Effector CD4-positive, alpha-beta T cell (primary cell): ENCODE measurements around the gene AAMP.
"Not testable (repeated sequence)": the region's sequence is repeated elsewhere in the genome, so short reads cannot be mapped to it uniquely, and the experiment has no call there.

Source experiments
- DNase-seq: peaks from one replicate; pipeline ENCODE4 v3.0.0-alpha.2; 2020
- total RNA-seq: gene quantifications from one replicate; lab custom pipeline; 2026; lab: John Stamatoyannopoulos, UW

The AAMP gene, protein sequence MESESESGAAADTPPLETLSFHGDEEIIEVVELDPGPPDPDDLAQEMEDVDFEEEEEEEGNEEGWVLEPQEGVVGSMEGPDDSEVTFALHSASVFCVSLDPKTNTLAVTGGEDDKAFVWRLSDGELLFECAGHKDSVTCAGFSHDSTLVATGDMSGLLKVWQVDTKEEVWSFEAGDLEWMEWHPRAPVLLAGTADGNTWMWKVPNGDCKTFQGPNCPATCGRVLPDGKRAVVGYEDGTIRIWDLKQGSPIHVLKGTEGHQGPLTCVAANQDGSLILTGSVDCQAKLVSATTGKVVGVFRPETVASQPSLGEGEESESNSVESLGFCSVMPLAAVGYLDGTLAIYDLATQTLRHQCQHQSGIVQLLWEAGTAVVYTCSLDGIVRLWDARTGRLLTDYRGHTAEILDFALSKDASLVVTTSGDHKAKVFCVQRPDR
- 52.0 reads per million, percentile 69 among the genes with 10 or more reads in this experiment for total RNA-seq

DNA sequence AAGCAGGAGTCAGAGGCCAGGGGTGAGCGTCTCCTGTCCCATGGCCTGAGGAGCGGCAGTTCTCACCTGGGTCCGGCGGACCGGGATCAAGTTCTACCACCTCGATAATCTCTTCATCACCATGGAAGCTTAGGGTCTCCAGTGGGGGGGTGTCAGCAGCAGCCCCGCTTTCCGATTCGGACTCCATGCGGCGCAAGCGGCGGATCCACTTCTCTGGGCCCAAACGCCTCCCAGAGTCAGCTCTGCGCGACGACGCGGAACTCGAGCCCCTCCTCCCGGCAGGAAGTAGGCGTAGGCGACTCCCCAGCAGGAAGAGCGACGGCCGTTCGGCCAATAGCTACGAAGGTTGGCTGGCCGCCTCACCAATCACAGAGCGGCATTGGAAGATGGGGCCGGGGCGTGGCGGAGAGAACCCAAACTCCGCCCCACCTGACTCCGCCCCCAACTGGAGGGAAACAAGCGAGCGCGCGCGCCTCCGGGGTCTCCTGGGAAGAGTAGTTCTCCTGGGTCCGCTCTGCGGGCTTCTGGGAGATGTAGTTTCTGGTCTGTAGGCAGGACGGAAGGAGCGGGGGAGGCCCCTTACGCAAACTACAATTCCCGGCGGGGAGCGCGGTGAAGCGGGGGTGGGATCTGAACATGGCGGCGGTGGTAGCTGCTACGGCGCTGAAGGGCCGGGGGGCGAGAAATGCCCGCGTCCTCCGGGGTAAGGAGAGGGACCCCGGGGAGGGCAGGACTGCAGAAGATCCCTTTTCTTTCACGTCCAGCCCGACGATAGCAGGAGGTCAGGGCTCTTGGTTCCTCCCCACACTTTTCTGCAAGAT, at the start of gene AAMP, which contains the start of gene PNKD:
Gene AAMP, minus strand, starts transcription at position 238 of the 821 bp plus-strand sequence. Its CDS starts 51 bp downstream, at position 187.
Gene PNKD, plus strand, starts transcription at position 620 of the 821 bp plus-strand sequence. Its CDS starts 17 bp downstream, at position 637.
- DNase-seq = peak; percentile 100

DNA sequence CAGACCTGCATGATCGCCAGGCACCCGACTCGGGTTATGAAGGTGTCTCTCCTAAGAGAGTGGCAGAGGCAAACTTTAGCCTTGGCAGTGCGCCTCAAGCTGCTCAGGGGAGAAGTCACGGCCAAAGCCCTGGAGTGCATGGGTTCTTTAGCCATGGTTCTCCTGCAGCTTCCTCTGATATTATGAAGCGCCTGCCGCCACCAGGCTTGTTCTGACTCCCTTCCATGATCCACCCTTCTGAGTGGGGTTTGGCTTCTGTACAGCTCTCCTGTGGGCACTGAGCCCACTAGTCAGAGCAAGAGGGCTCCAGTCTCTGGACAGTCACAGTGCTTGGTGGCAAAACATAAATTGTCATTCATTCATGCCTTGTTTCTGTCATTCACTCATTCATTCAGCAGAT, 48.3 kb upstream of the AAMP start:
- DNase-seq = no peak

DNA sequence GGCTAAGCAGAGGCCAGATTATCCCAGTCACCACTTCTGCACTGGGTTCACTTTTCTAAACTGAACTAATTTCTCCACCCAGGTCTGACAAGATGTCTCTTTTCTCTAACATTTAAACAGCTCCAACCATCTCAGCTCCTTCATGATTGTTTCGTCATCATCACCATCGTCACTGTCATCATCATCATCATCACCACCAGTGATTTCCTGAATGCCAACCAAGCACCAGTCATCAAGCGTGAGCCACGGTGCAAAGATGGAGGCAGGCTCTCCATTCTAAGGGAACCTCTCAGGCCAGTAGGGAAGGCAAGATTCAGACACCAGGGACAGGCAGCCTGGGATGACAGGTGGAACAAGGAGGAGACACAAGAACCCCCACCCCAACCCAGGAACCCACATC, 47.9 kb upstream of the AAMP start:
- no peak for DNase-seq

DNA sequence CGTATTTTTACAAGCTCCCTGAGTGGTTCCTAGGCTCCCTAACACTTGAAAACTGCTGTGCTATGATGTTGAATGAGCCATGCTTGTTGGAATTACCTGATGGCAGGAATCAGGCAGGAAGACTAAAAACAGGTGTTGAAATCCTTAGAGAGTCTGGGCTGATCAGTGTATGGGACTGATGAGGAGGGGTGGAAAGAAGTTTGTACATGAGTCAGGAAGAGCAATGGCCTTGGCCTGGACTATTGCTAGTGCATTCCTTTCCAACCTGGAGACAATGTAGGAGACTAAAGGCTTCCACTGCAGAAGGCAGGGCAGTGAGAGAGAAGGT, 47.3 kb upstream of the AAMP start:
- no peak for DNase-seq

DNA sequence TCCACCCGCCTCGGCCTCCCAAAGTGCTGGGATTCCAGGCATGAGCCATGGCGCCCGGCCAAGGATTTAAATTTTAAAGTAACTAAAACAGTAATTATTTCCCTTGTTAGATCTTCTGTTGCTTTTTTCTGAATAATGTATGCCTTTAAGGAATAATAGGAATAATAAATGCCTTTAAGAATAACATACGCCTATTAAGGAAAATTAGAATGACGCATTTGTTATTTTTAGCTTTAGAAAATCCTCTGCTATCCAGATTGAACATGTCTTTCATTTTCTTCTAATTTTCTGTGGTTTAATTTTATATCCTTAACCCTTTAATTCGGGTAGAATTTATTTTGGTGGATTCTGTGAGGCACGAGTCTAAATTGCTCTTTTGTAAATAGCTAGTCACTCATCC, 45.5 kb upstream of the AAMP start:
- no peak for DNase-seq

DNA sequence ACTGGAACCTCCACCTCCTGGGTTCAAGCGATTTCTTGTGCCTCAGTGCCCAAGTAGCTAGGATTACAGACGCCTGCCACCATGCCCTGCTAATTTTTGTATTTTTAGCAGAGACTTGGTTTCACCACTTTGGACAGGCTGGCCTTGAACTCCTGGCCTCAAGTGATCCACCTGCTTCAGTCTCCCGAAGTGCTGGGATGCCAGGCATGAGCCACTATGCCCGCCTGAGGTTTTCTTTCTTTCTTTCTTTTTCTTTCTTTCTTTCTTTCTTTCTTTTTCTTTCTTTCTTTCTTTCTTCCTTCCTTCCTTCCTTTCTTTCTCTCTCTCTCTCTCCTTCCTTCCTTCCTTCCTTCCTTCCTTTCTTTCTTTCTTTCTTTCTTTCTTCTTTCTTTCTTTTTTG, 44.8 kb upstream of the AAMP start:
- not testable (repeated sequence) for DNase-seq

DNA sequence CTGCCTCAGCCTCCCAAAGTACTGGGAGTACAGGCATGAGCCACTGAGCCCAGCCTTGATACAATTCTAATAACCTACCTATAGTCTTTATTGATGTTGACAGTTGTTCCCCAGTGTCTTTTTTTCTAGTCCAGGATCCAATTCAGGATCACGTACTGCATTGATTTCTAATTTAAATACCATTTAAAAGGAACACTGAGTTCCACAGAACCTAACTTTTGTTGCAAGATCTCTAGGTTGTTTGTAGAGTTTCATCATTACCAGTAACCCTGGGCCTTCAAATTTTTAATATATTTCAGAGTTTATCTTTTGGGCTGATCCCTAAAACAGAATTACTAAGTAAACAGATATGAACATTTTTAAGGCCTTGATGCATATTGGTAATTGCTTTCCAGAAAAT, 43.4 kb upstream of the AAMP start:
- no peak for DNase-seq

DNA sequence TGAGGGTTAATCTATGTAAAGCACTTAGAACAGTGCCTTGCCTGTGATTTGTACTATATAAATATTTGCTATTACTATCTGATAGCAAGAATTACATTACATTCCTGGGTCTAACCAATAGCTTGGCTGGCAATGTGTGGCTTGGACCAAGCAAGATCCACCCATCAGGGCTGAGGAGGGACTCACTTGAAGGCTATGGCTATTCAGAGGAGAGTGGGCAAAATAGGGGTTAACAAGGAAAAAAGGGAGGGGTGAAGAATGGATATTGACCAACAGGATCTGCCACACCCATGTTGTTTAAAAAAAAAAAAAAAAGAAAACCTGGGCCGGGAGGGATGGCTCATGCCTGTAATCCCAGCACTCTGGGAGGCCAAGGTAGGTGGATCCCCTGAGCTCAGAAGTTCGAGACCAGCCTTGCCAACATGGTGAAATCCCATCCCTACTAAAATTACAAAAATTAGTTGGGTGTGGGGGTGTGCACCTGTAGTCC, 42.4 kb upstream of the AAMP start:
- no peak for DNase-seq

DNA sequence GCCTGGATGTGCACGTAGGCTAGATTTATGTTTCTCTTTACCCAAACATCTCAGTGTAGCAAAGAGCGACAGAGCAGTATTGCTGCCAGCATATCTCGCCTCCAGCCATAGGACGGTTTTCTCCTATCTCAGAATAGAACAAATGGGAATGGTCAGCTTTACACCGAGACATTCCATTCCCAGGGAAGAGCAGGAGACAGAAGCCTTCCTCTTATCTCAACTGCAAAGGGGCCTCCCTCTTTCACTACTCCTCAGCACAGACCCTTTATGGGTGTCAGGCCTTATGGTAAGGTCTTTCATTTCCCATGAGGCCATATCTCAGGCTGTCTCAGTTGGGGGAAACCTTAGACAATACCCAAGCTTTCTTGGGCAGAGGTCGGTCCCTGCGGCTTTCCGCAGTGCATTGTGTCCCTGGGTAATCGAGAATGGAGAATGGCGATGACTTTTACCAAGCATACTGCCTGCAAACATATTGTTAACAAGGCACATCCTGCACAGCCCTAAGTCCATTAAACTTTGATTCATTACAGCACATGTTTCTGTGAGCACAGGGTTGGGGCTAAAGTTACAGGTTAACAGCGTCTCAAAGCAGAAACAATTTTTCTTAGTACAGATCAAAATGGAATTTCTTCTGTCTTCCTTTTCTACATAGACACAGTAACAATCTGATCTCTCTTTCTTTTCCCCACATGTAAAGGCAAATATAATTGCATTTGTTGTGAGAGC, 41.8 kb upstream of the AAMP start:
- not testable (repeated sequence) for DNase-seq

DNA sequence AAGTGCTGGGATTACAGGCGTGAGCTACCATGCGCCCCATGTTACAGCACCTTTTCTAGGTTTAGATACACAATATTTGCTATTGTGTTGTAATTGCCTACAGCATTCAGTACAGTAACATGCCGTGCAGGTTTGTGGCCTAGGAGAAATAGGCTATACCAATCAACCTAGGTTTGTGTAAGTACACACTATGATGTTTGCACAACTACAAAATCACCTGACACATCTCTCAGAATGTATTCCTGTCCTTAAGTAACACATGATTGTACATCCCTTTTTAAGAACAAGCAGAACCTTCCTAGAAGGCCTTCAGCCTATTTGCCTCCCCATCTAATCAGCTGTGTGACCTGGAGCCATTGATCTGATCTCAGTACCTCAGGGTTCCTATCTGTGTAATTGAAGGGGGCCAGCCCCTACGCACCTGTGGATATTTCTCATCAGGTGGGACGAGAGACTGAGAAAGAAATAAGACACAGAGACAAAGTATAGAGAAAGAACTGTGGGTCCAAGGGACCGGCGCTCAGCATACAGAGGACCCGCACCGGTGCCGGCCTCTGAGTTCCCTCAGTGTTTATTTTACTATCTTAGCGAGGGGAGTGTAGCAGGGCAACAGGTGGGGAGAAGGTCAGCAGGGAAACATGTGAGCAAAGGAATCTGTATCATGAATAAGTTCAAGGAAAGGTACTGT, 41.1 kb upstream of the AAMP start:
- no peak for DNase-seq

DNA sequence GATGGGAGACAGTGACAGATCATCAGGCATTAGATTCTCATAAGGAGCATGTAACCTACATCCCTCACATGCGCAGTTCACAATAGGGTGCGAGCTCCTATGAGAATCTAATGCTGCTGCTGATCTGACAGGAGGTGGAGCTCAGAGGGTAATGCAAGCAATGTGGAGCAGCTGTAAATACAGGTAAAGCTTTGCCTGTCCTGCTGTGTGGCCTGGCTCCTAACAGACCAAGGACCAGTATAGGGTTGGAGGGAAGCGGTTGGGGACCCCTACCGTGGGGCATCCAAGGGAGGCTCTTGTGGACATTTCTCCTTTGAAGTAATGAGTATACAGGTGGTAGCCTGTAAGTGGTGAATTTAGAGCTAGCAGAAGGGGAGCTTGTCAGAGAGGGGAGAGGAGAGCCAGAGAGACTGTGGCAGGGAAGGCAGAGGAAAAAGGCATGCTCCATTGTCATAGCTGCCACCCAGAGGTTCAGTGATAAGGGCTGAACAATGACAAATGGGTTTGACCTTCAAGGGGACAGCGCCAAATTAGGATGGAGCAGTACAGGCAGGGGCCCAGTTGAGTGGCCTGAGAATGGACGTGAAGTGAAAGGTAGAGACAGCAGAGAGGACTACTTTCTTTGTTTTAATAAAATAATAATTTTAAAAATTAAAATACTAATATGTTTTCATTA, 37.6 kb upstream of the AAMP start:
- no peak for DNase-seq

DNA sequence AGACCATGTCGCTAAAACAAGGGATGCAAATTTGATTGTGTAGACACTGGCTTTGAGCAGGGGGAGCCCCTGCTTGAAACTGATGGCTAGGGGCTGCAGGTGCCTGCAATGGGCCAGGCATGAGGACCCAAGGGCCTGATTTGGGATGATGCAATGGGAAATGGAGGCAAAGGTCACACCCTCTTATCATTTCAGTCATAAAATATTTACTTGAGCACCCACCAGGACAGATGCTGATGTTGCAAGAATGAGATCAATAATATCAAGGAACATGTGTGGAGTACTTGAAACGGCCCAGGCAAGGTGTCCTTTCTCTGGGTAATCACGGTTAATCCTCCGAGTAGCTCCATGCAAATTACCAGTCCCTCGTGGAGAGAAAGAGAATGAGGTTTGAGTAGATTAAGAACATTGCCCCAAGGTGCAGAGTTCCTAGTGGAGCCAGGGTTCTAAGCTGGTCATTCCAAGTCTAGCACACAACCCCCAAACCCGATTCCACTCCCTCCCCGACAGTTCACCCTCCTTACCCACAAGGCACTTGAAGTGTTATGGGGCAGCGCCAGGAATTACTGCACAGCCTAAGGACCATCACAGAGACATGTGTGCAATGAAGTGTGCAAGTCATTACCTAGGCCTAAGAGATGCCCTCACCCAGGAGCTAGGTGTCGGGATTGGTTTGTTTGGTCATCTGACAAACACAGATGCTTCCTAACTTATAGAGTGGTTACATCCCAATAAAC, 36.4 kb upstream of the AAMP start:
- DNase-seq = no peak

DNA sequence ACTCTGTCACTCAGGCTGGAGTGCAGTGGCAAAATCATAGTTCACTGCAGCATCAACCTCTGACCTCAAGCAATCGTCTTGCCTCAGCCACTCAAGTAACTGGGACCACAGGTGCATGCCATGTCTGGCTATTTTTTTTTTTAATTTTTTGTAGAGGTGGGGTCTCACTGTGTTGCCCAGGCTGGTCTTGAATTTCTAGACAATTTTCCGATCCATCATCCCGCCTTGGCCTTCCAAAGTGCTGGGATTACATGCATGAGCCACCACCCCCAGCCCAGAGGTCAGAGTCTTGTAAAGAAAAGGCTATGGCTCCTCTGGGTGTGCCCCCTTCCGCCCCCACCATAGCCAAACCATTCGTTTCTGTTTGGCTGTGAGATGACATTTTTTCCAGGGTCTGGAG, 35.4 kb upstream of the AAMP start:
- no peak for DNase-seq

DNA sequence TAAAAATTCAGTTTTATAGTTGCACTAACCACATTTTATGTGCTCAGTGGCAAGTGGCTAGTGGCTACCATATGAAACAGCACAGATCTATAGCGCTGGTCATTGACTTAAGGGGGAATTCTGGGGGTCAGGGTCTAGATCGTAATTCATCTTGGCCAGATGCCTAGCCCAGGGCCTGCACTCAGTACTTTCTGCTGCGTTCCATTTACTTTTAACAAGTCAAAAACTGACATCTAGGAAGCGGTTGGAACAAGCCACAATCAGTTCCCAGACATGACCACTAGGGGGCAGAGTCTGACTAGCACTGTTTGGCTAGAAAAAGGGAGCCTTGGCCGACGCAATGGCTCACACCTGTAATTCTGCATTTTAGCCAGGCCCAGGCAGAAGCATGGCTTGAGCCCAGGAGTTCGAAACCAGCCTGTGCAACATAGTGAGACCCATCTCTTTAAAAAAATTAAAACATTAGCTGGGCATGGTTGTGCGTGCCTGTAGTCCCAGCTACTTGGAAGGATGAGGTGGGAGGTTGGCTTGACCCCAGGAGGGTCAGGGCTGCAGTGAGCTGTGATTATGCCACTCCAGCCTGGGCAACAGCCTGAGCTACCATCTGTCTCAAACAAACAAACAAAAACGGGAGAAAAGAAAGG, 31.4 kb upstream of the AAMP start:
- peak; percentile 88 for DNase-seq

DNA sequence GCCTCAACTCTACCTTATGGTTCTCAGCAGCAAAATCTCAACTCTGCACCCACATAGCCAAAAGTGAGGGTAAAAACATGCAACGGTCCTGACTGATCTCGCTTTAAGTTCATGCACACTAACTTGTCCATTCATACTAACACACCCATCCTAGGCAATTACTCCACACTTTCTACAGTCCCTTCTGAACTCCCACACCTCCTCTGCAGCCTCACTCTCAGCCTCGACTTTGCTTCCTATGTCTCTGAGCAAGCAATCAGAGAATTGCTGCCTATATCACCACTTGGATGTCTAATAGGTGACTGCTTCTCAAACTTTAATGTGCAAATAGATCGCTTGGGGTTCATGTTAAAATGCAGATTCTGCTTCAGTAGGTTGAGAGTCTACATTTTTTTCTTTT, 30.2 kb upstream of the AAMP start:
- DNase-seq = no peak

DNA sequence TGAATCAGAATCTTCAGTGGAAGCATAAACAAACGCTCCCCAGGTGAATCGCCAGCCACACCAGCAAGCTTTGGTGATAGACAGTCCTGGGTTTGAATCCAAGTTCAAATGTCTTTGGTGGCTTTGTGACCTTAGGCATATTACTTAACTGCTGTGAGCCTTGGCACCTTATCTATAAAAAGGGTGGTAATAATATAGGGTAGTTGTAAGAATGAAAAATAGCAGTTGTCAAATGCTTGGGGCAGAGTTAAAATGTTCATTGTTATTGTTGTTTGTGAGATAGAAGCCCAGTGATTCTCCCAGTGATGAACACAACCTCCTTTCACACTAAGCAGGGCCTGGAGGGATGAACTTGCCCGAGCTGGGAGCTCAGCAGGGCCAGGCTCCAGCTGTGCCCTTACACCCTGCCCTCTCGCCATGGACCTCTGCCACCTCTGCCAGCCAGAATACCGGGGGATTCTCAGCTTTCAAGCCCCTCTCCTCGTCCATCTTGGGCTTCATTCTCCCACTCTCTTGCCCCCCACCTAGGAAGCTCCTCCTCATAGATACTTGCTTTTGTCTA, 28.5 kb upstream of the AAMP start:
- DNase-seq = no peak

DNA sequence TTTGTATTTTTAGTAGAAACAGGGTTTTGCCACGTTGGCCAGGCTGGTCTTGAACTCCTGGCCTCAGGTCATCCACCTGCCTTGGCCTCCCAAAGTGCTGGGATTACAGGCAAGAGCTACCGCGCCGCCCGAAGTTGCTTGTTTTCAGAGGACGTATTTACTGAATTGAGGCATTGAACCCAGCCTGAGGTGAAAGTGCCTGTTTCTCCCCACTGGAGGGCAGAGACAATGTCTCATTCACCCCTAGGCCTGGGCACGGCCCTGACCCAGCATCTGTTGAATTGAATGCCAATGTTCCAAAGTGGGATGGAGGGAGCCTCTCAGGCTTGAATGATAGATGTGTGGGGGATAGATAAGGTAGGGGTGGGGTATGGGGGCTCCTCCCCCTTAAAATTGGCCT, 26.9 kb upstream of the AAMP start:
- DNase-seq = no peak

DNA sequence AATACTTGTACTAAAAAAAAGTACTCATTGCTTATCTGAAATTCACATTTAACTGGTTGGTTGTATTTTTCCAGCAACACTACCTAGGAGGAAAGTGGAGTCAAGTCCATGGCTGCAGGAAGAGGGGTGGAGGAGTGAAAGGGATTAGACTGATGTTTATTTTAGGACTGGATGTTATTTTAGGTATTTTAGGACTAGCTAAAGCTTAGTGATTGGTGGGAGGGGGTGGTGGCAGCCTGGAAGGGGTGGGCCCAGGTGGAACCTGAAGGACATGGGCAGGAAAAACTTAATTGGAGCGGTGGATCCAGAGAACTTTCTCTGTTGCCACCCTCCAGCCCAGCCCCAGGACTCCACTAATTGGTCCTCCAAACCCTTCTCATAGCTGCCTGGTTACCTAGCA, 26.3 kb upstream of the AAMP start:
- no peak for DNase-seq

DNA sequence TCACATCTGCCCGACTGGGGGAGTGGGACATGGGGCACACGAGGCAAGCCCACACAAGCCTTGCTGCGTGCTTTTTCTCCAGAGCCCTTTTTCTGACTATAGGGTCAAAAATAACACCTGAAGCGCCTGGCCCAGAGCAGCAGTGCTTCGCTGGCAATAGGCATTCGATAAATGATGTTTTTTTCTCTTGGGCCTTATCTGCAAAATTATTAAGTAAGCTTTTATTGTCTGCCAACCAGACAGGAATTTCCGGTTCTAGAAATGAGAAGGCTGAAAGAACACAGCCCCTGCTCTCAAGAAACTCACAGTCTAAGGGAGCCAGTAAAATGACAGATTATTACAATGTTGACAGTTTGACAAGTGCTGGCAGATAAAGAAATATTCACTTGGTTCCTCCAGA, 25.1 kb upstream of the AAMP start:
- DNase-seq = no peak

DNA sequence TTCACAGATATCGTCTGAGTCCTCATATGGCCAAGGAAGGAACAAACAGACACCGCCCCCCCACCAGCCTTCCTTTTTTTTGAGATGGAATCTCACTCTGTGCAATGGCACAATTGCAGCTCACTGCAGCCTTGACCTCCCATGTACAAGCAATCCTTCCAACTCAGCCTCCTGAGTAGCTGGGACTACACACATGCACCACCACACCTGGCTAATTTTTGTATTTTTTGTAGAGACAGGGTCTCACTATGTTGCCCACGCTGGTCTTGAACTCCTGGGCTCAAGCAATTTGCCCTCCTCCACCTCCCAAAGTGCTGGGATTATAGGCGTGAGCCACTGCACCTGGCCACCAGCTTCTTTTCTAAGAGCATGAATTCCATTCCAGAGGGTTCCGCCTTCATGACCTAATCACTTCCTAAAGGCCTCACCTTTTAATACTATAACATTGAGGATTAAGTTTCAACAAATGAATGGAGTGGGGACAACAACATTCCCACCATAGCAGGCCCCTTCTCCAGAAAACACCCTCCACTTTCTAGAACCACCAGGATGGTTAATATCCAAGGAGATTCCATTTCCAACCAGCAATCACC, 24.6 kb upstream of the AAMP start:
- DNase-seq = no peak
